OCI-LY1 (cell line): ENCODE data around the gene PLPPR3.

Experiments used
- CTCF ChIP-seq: fragments of 200-600 bp; sonication (generic), shearing (Covaris generic); IDR thresholded peaks from 2 replicates; pipeline ENCODE4 v1.5.1; 2017; ENCODE audit warnings: mild to moderate bottlenecking, antibody characterized with exemption, low read length, moderate library complexity, mixed read lengths
- EZH2 ChIP-seq: fragments of 200-600 bp; sonication (generic), shearing (Covaris generic); IDR thresholded peaks from 2 replicates; pipeline ENCODE4 v1.8.0; 2017; ENCODE audit warnings: borderline replicate concordance, mixed run types, mild to moderate bottlenecking, antibody characterized with exemption, low read length, moderate library complexity, mixed read lengths

- TF ChIP-seq EZH2: no peak
- TF ChIP-seq CTCF: no peak
Measured at GRCh38 chr19:801030-801860, 20.5 kb downstream of the PLPPR3 start.
